Measurements from ENCODE around the gene LEPROT. TPM values are rescaled to one million over a fixed set of nuclear protein-coding genes. Genes with fewer than 3 reads are reported as not detected.

Gene LEPROT
- total RNA-seq, 1 donor from 2014 or later = 37.8 TPM

DNA sequence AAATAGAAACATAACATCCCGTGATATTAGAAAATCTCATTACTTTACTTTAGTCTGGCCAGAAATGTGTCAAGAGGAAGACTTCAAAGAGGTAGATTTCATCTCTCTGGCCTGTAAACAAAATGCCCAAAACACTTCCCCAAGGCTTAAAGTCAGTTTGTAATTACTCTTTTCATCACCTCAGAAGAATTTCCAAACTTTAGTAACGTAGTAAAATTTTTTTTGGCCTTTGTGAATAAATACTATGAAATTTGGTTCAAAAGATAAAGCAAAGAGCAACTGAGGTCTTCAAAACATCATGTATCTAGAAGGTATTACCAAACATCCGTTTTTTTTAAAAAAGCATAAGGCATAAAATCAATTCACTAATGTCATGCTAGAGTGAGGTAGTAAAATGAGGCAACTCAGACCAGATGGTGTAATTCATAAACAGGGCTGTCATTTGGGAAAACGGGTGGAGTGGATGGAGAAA is 51.4 kb downstream of the LEPROT start:
- no peak overlapping the region for H3K4me3 ChIP-seq
- no peaks in the 10 kb centered on the region for H3K9me3 ChIP-seq
- intact Hi-C loops (cut with DNase I) = no loop called here
- H3K4me1 ChIP-seq = peaks cover 25% of the 10 kb centered on the region
- TF ChIP-seq POLR2AphosphoS5 (IDR thresholded peaks at IDR 0.05; ENCODE audit: insufficient read depth in 1 of 2, low read depth in 1 of 2) = peak in 1 of 2 donors; percentile 44
- TF ChIP-seq, protein P1, sequence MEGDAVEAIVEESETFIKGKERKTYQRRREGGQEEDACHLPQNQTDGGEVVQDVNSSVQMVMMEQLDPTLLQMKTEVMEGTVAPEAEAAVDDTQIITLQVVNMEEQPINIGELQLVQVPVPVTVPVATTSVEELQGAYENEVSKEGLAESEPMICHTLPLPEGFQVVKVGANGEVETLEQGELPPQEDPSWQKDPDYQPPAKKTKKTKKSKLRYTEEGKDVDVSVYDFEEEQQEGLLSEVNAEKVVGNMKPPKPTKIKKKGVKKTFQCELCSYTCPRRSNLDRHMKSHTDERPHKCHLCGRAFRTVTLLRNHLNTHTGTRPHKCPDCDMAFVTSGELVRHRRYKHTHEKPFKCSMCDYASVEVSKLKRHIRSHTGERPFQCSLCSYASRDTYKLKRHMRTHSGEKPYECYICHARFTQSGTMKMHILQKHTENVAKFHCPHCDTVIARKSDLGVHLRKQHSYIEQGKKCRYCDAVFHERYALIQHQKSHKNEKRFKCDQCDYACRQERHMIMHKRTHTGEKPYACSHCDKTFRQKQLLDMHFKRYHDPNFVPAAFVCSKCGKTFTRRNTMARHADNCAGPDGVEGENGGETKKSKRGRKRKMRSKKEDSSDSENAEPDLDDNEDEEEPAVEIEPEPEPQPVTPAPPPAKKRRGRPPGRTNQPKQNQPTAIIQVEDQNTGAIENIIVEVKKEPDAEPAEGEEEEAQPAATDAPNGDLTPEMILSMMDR (IDR thresholded peaks at IDR 0.05) = no peak
- no peaks in the 10 kb centered on the region for H3K27me3 ChIP-seq
- no peaks in the 10 kb centered on the region for H3K36me3 ChIP-seq
- DNase-seq (ENCODE audit: extremely low spot score in 2 of 2) = no peak
- no peak overlapping the region for H3K27ac ChIP-seq

DNA sequence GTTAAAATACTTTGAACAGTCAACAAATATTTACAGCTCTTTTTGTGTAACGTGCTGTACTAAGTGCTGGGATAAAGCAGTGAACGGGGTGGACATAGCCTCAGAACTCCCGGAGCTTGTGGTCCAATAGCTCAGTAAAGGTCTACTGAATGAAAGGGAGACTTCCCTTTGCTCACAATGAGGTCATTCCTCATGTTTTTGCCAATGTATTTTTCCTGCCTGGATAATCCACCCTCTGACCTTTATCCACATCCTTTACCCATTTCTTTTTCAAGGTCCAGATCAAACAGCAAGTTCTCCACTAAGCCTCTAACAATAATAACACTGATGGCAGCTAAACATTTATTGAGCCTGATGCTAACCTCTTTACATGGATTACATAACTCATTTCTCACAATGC is 55.9 kb downstream of the LEPROT start:
- TF ChIP-seq POLR2A (IDR thresholded peaks at IDR 0.05) (no peak), POLR2AphosphoS5 (IDR thresholded peaks at IDR 0.05; ENCODE audit: insufficient read depth in 1 of 2, low read depth in 1 of 2) (no peak)
- TF ChIP-seq, protein P1 (IDR thresholded peaks at IDR 0.05) = no peak
- Histone ChIP-seq H3K4me3 (no peak overlapping the region), H3K27me3 (no peaks in the 10 kb centered on the region), H3K36me3 (no peaks in the 10 kb centered on the region), H3K9me3 (no peaks in the 10 kb centered on the region), H3K4me1 (peaks cover 12% of the 10 kb centered on the region), H3K27ac (no peak overlapping the region)
- intact Hi-C loops (cut with DNase I) = no loop called here
- DNase-seq (ENCODE audit: extremely low spot score in 2 of 2) = no peak

DNA sequence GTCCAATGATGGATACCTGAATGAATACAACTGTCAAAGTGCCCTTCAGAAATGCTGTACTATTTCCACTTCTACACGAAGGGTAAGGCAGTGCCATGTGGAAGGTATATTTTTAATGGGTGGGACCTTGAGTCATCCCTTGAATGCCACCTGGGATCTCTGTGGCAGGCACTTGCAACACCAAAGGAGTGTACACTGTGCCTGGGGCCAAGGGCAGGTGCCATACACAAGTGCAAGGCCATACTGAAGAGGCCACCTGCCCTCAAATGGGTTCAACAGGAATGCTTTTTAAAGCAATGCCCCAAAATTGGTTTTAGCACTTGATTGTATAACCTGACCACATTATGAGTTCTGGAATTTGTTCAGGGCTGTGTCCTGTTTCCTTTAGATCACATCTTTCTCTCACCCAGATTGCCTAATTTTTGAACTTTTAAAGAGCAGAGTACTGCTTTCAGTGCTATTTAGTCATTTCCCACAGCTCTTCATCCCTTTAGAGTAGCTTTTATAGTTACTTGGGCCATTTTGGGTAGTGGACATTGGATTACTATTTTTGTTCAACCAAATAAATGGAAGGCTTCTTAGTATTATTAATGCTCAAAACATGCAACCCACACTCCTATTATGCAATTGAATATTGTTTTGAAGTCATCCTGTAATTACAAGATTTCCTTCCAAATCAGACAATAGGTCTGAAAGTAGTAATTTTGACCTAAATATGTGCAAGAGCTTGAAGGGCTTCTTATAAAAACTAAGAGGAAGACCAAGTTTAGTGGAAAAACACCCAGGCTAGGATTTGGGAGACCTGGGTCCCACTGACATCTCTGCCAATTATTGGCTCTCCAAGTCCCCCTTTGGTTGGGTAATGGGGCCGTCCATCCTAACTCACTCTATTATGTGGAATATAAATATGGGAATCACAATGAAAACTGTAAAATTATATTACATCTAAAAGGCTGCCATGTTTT is 57.2 kb downstream of the LEPROT start:
- H3K4me3 ChIP-seq = no peak overlapping the region
- no peak overlapping the region for H3K27ac ChIP-seq
- no peaks in the 10 kb centered on the region for H3K36me3 ChIP-seq
- H3K27me3 ChIP-seq = no peaks in the 10 kb centered on the region
- intact Hi-C loops (cut with DNase I) = no loop called here
- TF ChIP-seq, protein P1 (IDR thresholded peaks at IDR 0.05) = no peak
- TF ChIP-seq POLR2AphosphoS5 (IDR thresholded peaks at IDR 0.05; ENCODE audit: insufficient read depth in 1 of 2, low read depth in 1 of 2) = no peak
- TF ChIP-seq POLR2A (IDR thresholded peaks at IDR 0.05) = no peak
- no peak for DNase-seq (ENCODE audit: extremely low spot score in 2 of 2)
- H3K4me1 ChIP-seq = peaks cover 6% of the 10 kb centered on the region
- H3K9me3 ChIP-seq = no peaks in the 10 kb centered on the region

DNA sequence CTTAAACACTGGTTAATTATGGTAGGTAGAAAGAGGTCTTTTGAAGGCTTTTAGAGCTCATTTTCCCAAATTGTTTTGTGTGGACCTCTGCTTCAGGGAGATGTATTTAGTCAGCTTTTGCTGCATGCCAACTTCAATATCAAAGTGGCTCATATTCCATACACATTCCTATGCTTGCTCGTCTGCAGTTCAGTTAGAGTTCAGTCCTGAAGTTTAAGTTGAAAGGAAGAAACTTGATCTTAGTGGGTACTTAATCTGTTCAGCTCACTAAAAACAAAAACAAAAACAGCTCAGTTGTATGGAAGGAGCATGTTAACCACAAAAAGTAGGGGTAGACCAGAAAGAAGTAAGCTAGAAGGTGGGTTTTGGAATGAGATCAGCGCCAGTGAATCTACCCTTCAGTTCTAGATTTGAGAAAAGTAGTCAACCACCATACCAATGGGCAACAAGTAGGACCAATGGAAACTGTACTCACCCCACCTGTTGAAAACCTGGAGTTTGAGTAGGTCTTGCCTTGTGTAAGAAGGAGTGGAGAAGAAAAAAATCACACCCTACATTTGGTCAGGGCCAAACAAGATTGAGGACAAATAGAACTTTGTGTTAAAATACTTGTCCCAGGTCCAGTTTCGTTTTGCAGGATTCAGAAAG is 58.0 kb downstream of the LEPROT start:
- intact Hi-C loops (cut with DNase I) = no loop called here
- no peaks in the 10 kb centered on the region for H3K27me3 ChIP-seq
- H3K27ac ChIP-seq = no peak overlapping the region
- no peak for DNase-seq (ENCODE audit: extremely low spot score in 2 of 2)
- H3K36me3 ChIP-seq = no peaks in the 10 kb centered on the region
- no peak overlapping the region for H3K4me3 ChIP-seq
- H3K9me3 ChIP-seq = no peaks in the 10 kb centered on the region
- TF ChIP-seq POLR2A (IDR thresholded peaks at IDR 0.05) (no peak), POLR2AphosphoS5 (IDR thresholded peaks at IDR 0.05; ENCODE audit: insufficient read depth in 1 of 2, low read depth in 1 of 2) (no peak)
- TF ChIP-seq, protein P1 (IDR thresholded peaks at IDR 0.05) = no peak
- H3K4me1 ChIP-seq = peaks cover 6% of the 10 kb centered on the region
